Body of pancreas (tissue), 4 donors: ENCODE measurements around the gene KRT15.

Experiments
- POLR2A ChIP-seq, 3 donors: fragments of 450-650 bp; IDR thresholded peaks; one replicate each; pipeline ENCODE4 v1.6.1; 2016; ENCODE audit warnings: antibody characterized with exemption in 3 of 3, mild to moderate bottlenecking in 2 of 3
- TF ChIP-seq, protein P1 (sequence below), 7 experiments: fragments of 450-650 bp in 4 of 7; fragments of 200-600 bp in 3 of 7; sonication (generic) in 3 of 7; IDR thresholded peaks; one replicate each; pipeline ENCODE4 v1.5.1; 2016 to 2019; ENCODE audit warnings: antibody characterized with exemption in 7 of 7

DNA sequence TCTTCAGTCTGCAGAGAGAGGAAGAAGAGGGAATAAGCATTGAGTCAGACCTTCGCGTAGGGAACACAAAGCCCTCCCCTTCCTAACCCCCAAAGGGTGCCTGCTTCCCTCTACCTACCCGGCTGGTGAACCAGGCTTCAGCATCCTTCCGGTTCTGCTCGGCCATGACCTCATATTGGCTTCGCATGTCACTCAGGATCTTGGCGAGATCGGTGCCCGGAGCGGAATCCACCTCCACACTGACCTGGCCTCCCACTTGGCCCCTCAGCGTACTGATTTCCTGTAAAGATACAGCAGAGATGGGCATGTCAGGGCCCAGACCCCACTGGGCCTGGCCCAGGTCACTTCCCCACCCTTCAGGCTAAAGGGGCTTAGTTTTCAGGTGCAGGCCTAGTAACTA lies 5.6 kb upstream of the KRT15 start:
- TF ChIP-seq, protein P1, sequence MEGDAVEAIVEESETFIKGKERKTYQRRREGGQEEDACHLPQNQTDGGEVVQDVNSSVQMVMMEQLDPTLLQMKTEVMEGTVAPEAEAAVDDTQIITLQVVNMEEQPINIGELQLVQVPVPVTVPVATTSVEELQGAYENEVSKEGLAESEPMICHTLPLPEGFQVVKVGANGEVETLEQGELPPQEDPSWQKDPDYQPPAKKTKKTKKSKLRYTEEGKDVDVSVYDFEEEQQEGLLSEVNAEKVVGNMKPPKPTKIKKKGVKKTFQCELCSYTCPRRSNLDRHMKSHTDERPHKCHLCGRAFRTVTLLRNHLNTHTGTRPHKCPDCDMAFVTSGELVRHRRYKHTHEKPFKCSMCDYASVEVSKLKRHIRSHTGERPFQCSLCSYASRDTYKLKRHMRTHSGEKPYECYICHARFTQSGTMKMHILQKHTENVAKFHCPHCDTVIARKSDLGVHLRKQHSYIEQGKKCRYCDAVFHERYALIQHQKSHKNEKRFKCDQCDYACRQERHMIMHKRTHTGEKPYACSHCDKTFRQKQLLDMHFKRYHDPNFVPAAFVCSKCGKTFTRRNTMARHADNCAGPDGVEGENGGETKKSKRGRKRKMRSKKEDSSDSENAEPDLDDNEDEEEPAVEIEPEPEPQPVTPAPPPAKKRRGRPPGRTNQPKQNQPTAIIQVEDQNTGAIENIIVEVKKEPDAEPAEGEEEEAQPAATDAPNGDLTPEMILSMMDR (IDR thresholded peaks at IDR 0.05) = no peak
- no peak for TF ChIP-seq POLR2A (IDR thresholded peaks at IDR 0.05)
